Measurements from ENCODE around the gene ADAMTSL1. TPM values are rescaled to one million over a fixed set of nuclear protein-coding genes. Genes with fewer than 3 reads are reported as not detected.

ADAMTSL1 gene
- total and polyA plus RNA-seq, 8 donors: 1.1 to 98.8 (median 8.4) TPM

DNA sequence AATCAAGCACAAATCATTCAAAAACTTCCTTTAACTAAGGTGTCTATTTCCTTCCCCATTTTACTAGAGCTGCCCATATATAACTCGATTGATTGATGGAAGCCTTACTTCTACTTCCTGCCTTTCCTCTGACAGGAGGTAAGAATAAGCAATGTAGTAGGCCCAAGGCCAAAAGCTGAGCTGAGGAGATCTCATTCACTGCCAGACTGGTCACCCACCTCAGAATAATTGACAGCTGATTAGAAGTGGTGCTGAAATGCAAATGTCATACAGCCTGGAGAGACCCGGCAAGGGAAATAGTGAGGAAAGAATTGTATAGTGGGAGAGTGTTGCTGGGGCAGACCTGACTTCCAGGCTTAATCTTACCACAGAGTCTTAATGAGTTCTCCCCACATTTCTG, 319.2 kb downstream of the ADAMTSL1 start:
- H3K27ac ChIP-seq: no peak overlapping the region
- H3K9me3 ChIP-seq: no peaks in the 10 kb centered on the region
- no peaks in the 10 kb centered on the region for H3K27me3 ChIP-seq
- WGBS, 5 donors: 53 to 62% (median 60%) methylated on average over 2 of the region's 2 CpGs
- no peak overlapping the region for H3K4me3 ChIP-seq
- intact Hi-C loops (cut with DNase I; ENCODE audit: low total_unique reads): no loop called here
- peaks cover 0 to 14% (median 0%) of the 10 kb centered on the region in 4 donors for H3K4me1 ChIP-seq
- no peaks in the 10 kb centered on the region for H3K36me3 ChIP-seq
- DNase-seq: no peak
- TF ChIP-seq, protein P1, sequence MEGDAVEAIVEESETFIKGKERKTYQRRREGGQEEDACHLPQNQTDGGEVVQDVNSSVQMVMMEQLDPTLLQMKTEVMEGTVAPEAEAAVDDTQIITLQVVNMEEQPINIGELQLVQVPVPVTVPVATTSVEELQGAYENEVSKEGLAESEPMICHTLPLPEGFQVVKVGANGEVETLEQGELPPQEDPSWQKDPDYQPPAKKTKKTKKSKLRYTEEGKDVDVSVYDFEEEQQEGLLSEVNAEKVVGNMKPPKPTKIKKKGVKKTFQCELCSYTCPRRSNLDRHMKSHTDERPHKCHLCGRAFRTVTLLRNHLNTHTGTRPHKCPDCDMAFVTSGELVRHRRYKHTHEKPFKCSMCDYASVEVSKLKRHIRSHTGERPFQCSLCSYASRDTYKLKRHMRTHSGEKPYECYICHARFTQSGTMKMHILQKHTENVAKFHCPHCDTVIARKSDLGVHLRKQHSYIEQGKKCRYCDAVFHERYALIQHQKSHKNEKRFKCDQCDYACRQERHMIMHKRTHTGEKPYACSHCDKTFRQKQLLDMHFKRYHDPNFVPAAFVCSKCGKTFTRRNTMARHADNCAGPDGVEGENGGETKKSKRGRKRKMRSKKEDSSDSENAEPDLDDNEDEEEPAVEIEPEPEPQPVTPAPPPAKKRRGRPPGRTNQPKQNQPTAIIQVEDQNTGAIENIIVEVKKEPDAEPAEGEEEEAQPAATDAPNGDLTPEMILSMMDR (IDR thresholded peaks at IDR 0.05): no peak

DNA sequence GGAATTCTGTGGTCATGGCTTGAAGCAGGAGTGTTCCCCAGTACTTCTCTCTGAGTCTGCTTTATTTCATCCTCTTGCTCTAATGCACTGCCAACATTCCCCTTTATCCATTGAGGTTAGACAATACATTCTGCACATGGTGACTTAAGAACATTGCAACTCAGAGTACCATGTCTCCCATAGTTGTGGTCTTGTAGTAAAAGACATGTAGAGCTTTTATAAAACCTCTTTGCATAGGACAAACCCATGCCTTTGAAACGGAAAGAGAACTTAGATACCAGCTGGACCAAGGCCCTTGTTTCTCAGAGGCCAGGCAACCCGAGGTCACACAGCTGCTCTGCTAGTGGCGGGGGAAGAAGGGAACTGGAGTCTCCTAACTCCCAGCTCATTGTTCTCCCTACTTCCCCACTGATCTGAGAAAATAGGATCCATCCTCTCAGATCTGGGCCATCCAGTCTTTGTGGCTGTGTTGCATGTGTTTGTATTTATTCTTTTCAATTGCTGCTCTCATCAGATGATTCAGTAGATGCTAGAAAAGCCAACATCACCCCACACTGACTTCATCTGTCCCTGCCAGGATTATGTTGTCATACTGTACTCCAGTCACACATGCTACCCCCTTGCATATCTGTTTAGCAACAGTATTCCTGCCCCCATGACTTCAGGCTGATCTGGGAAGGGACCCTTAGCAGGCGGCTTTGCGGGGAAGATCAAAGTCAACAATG, 322.2 kb downstream of the ADAMTSL1 start:
- intact Hi-C loops (cut with DNase I; ENCODE audit: low total_unique reads): no loop called here
- Histone ChIP-seq H3K27me3 (no peaks in the 10 kb centered on the region), H3K9me3 (no peaks in the 10 kb centered on the region), H3K36me3 (no peaks in the 10 kb centered on the region), H3K4me3 (no peak overlapping the region), H3K27ac (no peak overlapping the region), H3K4me1 (peaks cover 0 to 6% (median 0%) of the 10 kb centered on the region in 4 donors)
- 76 to 82% (median 80%) methylated on average over 5 of the region's 5 CpGs for WGBS, 5 donors
- TF ChIP-seq EP300 (IDR thresholded peaks at IDR 0.05) (no peak), POLR2A (IDR thresholded peaks at IDR 0.05) (no peak), POLR2AphosphoS5 (IDR thresholded peaks at IDR 0.05) (no peak)
- TF ChIP-seq, protein P1 (IDR thresholded peaks at IDR 0.05): no peak
- DNase-seq: no peak

DNA sequence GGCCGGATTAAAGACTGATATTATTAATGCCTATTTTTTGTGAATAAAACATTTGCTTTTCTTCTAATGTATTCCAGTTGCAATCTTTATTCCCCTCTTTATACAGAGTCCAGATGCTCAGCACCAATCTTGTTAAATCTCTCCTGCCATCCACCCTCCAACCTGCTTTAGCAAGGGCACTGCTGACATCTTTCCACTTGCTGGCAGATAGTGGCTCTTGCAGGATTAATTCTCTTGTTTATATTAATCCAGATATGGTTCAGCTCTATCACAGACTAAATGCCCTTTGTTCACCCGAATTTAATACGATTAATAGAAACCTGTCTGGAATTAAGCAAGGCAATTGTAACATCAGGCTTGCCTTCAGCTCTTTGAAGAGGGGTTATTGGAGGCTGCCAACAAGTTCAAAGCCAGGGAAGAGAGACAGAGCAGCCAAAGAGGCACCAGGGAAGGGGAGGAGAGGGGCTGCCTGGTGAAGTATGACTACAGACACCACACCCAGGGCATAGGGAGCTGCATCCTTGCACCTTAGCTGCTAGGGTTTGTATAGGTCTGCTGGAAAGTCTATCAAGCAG, 322.8 kb downstream of the ADAMTSL1 start:
- DNase-seq: no peak
- H3K36me3 ChIP-seq: no peaks in the 10 kb centered on the region
- no peak for TF ChIP-seq EP300 (IDR thresholded peaks at IDR 0.05)
- no peak for TF ChIP-seq POLR2A (IDR thresholded peaks at IDR 0.05)
- TF ChIP-seq, protein P1 (IDR thresholded peaks at IDR 0.05): no peak
- no peak for TF ChIP-seq POLR2AphosphoS5 (IDR thresholded peaks at IDR 0.05)
- no peak overlapping the region for H3K27ac ChIP-seq
- 77 to 83% (median 81%) methylated on average over 3 of the region's 3 CpGs for WGBS, 5 donors
- intact Hi-C loops (cut with DNase I; ENCODE audit: low total_unique reads): no loop called here
- H3K4me3 ChIP-seq: no peak overlapping the region
- H3K27me3 ChIP-seq: no peaks in the 10 kb centered on the region
- peaks cover 0 to 6% (median 0%) of the 10 kb centered on the region in 4 donors for H3K4me1 ChIP-seq
- no peaks in the 10 kb centered on the region for H3K9me3 ChIP-seq

DNA sequence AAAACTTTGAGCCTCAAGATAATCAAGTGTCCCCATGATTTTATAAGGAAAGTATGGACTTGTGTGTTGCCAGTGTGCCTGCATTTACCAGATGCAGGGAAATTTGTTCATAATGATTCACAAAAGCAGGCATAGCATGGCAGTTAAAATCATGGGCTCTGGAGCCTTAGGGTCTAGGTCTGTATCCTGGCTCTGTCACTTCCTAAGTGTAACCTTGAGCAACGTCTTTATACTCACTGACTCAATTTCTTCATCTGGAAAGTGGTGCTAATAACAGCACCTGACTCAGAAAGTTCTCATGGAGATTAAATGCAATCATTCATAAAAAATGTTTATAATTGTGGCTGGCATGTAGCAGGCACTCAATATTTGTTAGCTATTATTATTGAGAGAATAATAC, 324.2 kb downstream of the ADAMTSL1 start:
- H3K36me3 ChIP-seq: no peaks in the 10 kb centered on the region
- no peaks in the 10 kb centered on the region for H3K9me3 ChIP-seq
- H3K4me3 ChIP-seq: no peak overlapping the region
- H3K27me3 ChIP-seq: no peaks in the 10 kb centered on the region
- WGBS, 5 donors: 47 to 76% (median 59%) methylated on average over 1 of the region's 1 CpG
- intact Hi-C loops (cut with DNase I; ENCODE audit: low total_unique reads): no loop called here
- DNase-seq: no peak
- peaks cover 0 to 6% (median 0%) of the 10 kb centered on the region in 4 donors for H3K4me1 ChIP-seq
- TF ChIP-seq, protein P1 (IDR thresholded peaks at IDR 0.05): no peak
- no peak for TF ChIP-seq POLR2AphosphoS5 (IDR thresholded peaks at IDR 0.05)
- TF ChIP-seq EP300 (IDR thresholded peaks at IDR 0.05): no peak
- TF ChIP-seq POLR2A (IDR thresholded peaks at IDR 0.05): no peak
- H3K27ac ChIP-seq: no peak overlapping the region

All from stomach (tissue), 9 donors.